Epithelial cell of esophagus (primary cell): ENCODE measurements around the gene NFIB.

ENCODE experiments used
- DNase-seq: peaks from one replicate; pipeline ENCODE4 v3.0.0; 2010; ENCODE audit warnings: low read depth
- H3K4me3 ChIP-seq: 2 replicates; pipeline ENCODE4 v1.5.1; 2011; ENCODE audit warnings: mild to moderate bottlenecking, low read length, control low read depth
- TF ChIP-seq, protein P1 (sequence below): IDR thresholded peaks from 2 replicates; pipeline ENCODE4 v1.5.1; 2011; ENCODE audit warnings: low read depth, mild to moderate bottlenecking, low read length, control low read depth, inconsistent platforms; ENCODE audit not compliant: insufficient read depth; ENCODE audit errors: missing control alignments

Gene NFIB

DNA sequence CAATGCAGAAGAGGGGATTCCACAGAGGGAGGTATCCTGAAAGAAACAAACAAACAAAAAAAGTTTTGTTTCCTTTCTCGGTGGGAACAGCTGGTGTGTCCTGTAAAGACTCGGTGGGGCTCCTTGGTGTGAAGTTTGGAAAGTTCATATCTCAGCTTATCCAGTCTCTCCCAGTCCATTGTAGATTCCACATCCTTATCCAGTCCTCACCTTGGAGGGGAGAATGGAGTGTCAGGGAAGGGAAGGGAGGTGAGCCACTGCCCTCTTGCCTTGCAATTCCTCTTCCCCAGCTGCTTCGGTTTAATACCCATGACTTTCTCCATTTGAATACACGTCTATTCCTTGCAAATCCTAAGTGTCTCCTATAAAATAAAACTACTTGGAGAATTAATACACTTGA, 234.5 kb downstream of the NFIB start:
- H3K4me3 ChIP-seq = no peak overlapping the region
- TF ChIP-seq, protein P1, sequence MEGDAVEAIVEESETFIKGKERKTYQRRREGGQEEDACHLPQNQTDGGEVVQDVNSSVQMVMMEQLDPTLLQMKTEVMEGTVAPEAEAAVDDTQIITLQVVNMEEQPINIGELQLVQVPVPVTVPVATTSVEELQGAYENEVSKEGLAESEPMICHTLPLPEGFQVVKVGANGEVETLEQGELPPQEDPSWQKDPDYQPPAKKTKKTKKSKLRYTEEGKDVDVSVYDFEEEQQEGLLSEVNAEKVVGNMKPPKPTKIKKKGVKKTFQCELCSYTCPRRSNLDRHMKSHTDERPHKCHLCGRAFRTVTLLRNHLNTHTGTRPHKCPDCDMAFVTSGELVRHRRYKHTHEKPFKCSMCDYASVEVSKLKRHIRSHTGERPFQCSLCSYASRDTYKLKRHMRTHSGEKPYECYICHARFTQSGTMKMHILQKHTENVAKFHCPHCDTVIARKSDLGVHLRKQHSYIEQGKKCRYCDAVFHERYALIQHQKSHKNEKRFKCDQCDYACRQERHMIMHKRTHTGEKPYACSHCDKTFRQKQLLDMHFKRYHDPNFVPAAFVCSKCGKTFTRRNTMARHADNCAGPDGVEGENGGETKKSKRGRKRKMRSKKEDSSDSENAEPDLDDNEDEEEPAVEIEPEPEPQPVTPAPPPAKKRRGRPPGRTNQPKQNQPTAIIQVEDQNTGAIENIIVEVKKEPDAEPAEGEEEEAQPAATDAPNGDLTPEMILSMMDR = no peak
- DNase-seq = no peak

DNA sequence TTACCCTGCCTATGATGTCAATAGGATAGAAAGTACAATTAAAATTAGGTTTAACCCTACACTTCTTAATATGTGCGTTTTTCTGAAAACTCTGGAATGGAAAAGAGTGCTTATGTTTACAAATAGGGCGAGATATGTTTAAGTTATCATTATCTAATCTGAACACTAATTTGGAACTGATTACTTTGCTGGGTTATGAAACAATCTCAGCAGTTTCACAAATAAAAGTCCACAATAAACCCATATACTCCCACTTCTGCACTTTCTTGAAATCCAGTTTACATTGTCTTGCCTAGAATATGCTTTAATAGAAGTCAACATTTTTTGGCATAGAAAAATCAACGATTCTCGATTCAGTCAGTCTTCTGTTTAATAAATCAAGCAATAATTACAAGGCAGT, 236.3 kb downstream of the NFIB start:
- TF ChIP-seq, protein P1 = no peak
- H3K4me3 ChIP-seq = no peak overlapping the region
- no peak for DNase-seq

GRCh38 chr9:14075218-14075617, 238.7 kb downstream of the NFIB start:
- no peak overlapping the region for H3K4me3 ChIP-seq
- no peak for DNase-seq
- TF ChIP-seq, protein P1 = no peak

- TF ChIP-seq, protein P1 = no peak
- DNase-seq = no peak
- H3K4me3 ChIP-seq = no peak overlapping the region
These were observed 241.1 kb downstream of the NFIB start for GRCh38 chr9:14072850-14073249.

GRCh38 chr9:14071484-14071883, 242.5 kb downstream of the NFIB start:
- H3K4me3 ChIP-seq = no peak overlapping the region
- TF ChIP-seq, protein P1 = no peak
- DNase-seq = no peak

GRCh38 chr9:14068690-14069089, 245.3 kb downstream of the NFIB start:
- no peak overlapping the region for H3K4me3 ChIP-seq
- DNase-seq = no peak
- TF ChIP-seq, protein P1 = no peak

- TF ChIP-seq, protein P1 = no peak
- DNase-seq = no peak
- H3K4me3 ChIP-seq = no peak overlapping the region
These were observed 247.1 kb downstream of the NFIB start for GRCh38 chr9:14066831-14067230.
